GM23248 (cell line): ENCODE measurements around the gene TNRC6B.

ENCODE experiments used
- EZH2 ChIP-seq: fragments of 200-600 bp; sonication (generic); IDR thresholded peaks from 2 replicates; pipeline ENCODE4 v1.6.1; 2018; ENCODE audit warnings: antibody characterized with exemption, mild to moderate bottlenecking; ENCODE audit not compliant: insufficient read depth, poor library complexity, severe bottlenecking
- EZH2phosphoT487 ChIP-seq: fragments of 200-600 bp; sonication (generic); IDR thresholded peaks from 2 replicates; pipeline ENCODE4 v1.6.1; 2018; ENCODE audit warnings: antibody characterized with exemption, moderate library complexity, mild to moderate bottlenecking, low read depth; ENCODE audit not compliant: insufficient read depth

DNA sequence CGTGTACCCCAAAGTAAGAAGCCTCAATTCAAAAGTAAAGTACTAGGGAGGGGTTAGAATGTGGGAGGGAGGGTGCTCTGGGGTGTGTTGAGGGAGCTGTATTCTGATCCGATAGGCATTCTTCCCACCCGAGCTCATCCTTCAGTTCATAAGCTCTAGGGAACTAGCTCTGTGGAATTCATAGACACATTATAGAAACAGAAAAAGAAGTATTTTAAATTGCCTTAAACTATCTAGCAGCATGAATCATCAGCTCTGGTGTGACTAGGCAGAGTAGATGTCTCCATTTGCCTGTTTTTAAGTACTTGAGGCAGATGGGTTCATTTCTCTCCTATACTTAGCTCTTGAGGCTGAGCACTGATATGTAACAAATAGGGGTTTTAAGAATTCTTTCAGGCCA, 185.3 kb downstream of the TNRC6B start:
- TF ChIP-seq EZH2phosphoT487: no peak
- no peak for TF ChIP-seq EZH2
